Esophagus squamous epithelium (tissue), 4 donors: ENCODE data around the gene NBPF6.
"Not testable (repeated sequence)": the region's sequence is repeated elsewhere in the genome, so short reads cannot be mapped to it uniquely, and the experiment has no call there.

Experiments used
- CTCF ChIP-seq, 6 experiments: fragments of 450-650 bp in 4 of 6; fragments of 200-600 bp in 2 of 6; sonication (generic) in 2 of 6; IDR thresholded peaks; one replicate each; pipeline ENCODE4 v1.5.1; 2016 to 2019; ENCODE audit warnings: antibody characterized with exemption in 6 of 6, mild to moderate bottlenecking in 4 of 6, moderate library complexity in 4 of 6
- POLR2A ChIP-seq, 4 donors: fragments of 450-650 bp; IDR thresholded peaks; one replicate each; pipeline ENCODE4 v1.6.1; 2017; ENCODE audit warnings: antibody characterized with exemption in 4 of 4, mild to moderate bottlenecking in 4 of 4, moderate library complexity in 3 of 4

GRCh38 chr1:108474516-108474915 lies 24.4 kb downstream of the NBPF6 start:
- not testable (repeated sequence) for TF ChIP-seq CTCF, POLR2A (IDR thresholded peaks at IDR 0.05)
